ENCODE results near the gene KIF25.

- no peak for TF ChIP-seq ZFP3 (CRISPR knock-in tag; IDR thresholded peaks at IDR 0.05)
- no peak for TF ChIP-seq ZC3H10 (CRISPR knock-in tag; IDR thresholded peaks at IDR 0.05)
These were observed 95.6 kb downstream of the KIF25 start for GRCh38 chr6:168093071-168093505.
